Heart left ventricle (tissue), 11 donors: ENCODE data around the gene ZNF507. TPM values are rescaled to one million over a fixed set of nuclear protein-coding genes. Genes with fewer than 3 reads are reported as not detected.

ENCODE experiments used
- polyA plus RNA-seq, 2 donors: library from polyadenylated mRNA; stranded (reverse); fragments of 200-250 nt; gene quantifications; one replicate each; pipeline ENCODE4 v1.2.3, GENCODE V29; 2013
- total RNA-seq, 9 donors: library from RNA; depleted of rRNA in 2 of 9; stranded (reverse); fragments of >200 nt in 2 of 9; fragmentation: NEBNext Ultra II Directional in 3 of 9; extraction: Animal tissue kit (Norgen Biotek cat#: 25700) in 3 of 9; gene quantifications; one replicate each; pipeline versions ENCODE4 v1.1.0 to v1.2.4, GENCODE V29; 2016 to 2023
- donor health status: ischemic (EF 13 %, LVEDD 7.1; RV severe dilation, severe dysfunction).
- donor health status: healthy with polysubstance abuse.
- donor health status: DM: no; HTN: yes; CAD: no.
- donor health status: DM: no; HTN: no; CAD: no.
- donor health status: ischemic (EF 25% LVEDD 5.7; RV mildly dilated, moderate dysfunction).
- donor health status: healthy.
- donor health status: DM: yes; HTN: yes; CAD: no.
- donor health status: PGD.
- donor health status: nonischemic (EF 23%, LVEDD 6.1; RV moderate dilation, normal function).

Gene ZNF507
- total and polyA plus RNA-seq, 11 donors, result 4.2 to 27.3 (median 16.9) TPM

Other genes starting within 250 kb of the ZNF507 start
- 10 to 100 TPM in 4 of 9 donors, 1 to 10 TPM in 5; 3.6 to 15.2 (median 8.7) TPM for gene DPY19L3, start 60.2 kb downstream of the ZNF507 start, total RNA-seq
- gene DPY19L3, start 60.2 kb downstream of the ZNF507 start, polyA plus RNA-seq, result 1 to 10 TPM; 1.5 to 5.3 TPM
- 100 to 1,000 TPM in 6 of 9 donors, 10 to 100 TPM in 3; 94.3 to 270 (median 146) TPM for gene PDCD5, start 235.6 kb downstream of the ZNF507 start, total RNA-seq
- 100 to 1,000 TPM; 239 to 331 TPM for gene PDCD5, start 235.6 kb downstream of the ZNF507 start, polyA plus RNA-seq